Tibial nerve (tissue), 4 donors: ENCODE data around the gene GSTM5. TPM values are rescaled to one million over a fixed set of nuclear protein-coding genes. Genes with fewer than 3 reads are reported as not detected.

Experiments used
- DNase-seq, 2 donors: peaks; one replicate each; pipeline ENCODE4 v3.0.0-alpha.2; 2019; ENCODE audit warnings: low spot score in 2 of 2
- H3K27ac ChIP-seq, 4 donors: fragments of 200-600 bp; sonication (generic) in 3 of 4; one replicate each; pipeline ENCODE4 v1.5.1; 2017 to 2019; ENCODE audit warnings: mild to moderate bottlenecking in 1 of 4
- H3K27me3 ChIP-seq, 2 donors: fragments of 200-600 bp; sonication (generic) in 1 of 2; one replicate each; pipeline versions ENCODE4 v1.5.1 to v1.6.0; 2017 to 2019
- H3K36me3 ChIP-seq, 3 donors: fragments of 200-600 bp; sonication (generic); one replicate each; pipeline ENCODE4 v1.5.1; 2018 to 2019
- H3K4me1 ChIP-seq, 4 donors: fragments of 200-600 bp; sonication (generic) in 3 of 4; one replicate each; pipeline ENCODE4 v1.5.1; 2017 to 2019
- H3K4me3 ChIP-seq, 4 donors: fragments of 200-600 bp; sonication (generic) in 3 of 4; one replicate each; pipeline ENCODE4 v1.5.1; 2017 to 2019; ENCODE audit warnings: mild to moderate bottlenecking in 1 of 4, moderate library complexity in 1 of 4
- H3K9me3 ChIP-seq, 4 donors: fragments of 200-600 bp; sonication (generic) in 3 of 4; one replicate each; pipeline ENCODE4 v1.5.1; 2017 to 2019
- EP300 ChIP-seq, 2 donors: sonication (generic); formaldehyde crosslinking; IDR thresholded peaks; one replicate each; pipeline ENCODE4 v1.6.1; 2017; ENCODE audit warnings: antibody characterized with exemption in 2 of 2, mild to moderate bottlenecking in 1 of 2
- POLR2A ChIP-seq, 2 donors: fragments of 450-650 bp; IDR thresholded peaks; one replicate each; pipeline ENCODE4 v1.6.1; 2017; ENCODE audit warnings: antibody characterized with exemption in 2 of 2, mild to moderate bottlenecking in 2 of 2, moderate library complexity in 2 of 2
- WGBS, 2 donors: methylation state at CpG; one replicate each; pipeline ENCODE4 v1.1.5; 2018; 5-methylcytosine and 5-hydroxymethylcytosine counted together
- total RNA-seq, 4 donors: library from RNA; depleted of rRNA; stranded (reverse); fragments of >200 nt; gene quantifications; one replicate each; pipeline ENCODE4 v1.1.0, GENCODE V29; 2016
- TF ChIP-seq, protein P1 (sequence below), 5 experiments: fragments of 200-600 bp in 3 of 5; fragments of 450-650 bp in 2 of 5; sonication (generic) in 3 of 5; IDR thresholded peaks; one replicate each; pipeline ENCODE4 v1.5.1; 2016 to 2019; ENCODE audit warnings: antibody characterized with exemption in 5 of 5, mild to moderate bottlenecking in 3 of 5, moderate library complexity in 2 of 5

Gene GSTM5
- total RNA-seq, 4 donors from 2014 or later, result 1.1 to 9.2 (median 2.8) TPM

DNA sequence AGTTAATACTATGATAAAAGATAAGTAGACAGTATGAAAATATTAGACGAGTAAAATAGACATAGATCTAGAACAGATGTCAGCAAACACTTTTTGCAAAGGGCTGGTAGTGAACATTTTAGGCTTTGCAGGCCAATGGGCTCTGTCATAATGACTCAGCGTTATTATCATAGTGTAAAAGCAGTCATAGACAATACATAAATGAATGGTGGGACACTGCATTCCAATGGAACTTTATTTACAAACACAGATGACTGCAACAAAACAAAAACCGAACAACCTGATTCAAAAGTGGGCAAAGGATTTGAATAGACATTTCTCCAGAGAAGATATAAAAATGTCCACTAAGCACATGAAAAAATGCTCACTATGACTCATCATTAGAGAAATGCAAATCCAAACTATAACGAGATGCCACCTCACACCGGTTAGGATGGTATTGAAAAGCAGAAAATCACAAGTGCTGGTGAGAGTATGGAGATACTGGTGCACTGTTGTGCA, 7.3 kb downstream of the GSTM5 start:
- Histone ChIP-seq H3K27ac (no peak overlapping the region), H3K36me3 (no peaks in the 10 kb centered on the region), H3K9me3 (no peaks in the 10 kb centered on the region), H3K4me3 (no peak overlapping the region), H3K4me1 (peaks cover 0 to 13% (median 0%) of the 10 kb centered on the region in 4 donors), H3K27me3 (no peaks in the 10 kb centered on the region)
- no peak for DNase-seq
- 59 to 62% methylated on average over 5 of the region's 5 CpGs for WGBS, 2 donors
- no peak for TF ChIP-seq EP300 (IDR thresholded peaks at IDR 0.05)
- TF ChIP-seq POLR2A (IDR thresholded peaks at IDR 0.05), result no peak
- TF ChIP-seq, protein P1, sequence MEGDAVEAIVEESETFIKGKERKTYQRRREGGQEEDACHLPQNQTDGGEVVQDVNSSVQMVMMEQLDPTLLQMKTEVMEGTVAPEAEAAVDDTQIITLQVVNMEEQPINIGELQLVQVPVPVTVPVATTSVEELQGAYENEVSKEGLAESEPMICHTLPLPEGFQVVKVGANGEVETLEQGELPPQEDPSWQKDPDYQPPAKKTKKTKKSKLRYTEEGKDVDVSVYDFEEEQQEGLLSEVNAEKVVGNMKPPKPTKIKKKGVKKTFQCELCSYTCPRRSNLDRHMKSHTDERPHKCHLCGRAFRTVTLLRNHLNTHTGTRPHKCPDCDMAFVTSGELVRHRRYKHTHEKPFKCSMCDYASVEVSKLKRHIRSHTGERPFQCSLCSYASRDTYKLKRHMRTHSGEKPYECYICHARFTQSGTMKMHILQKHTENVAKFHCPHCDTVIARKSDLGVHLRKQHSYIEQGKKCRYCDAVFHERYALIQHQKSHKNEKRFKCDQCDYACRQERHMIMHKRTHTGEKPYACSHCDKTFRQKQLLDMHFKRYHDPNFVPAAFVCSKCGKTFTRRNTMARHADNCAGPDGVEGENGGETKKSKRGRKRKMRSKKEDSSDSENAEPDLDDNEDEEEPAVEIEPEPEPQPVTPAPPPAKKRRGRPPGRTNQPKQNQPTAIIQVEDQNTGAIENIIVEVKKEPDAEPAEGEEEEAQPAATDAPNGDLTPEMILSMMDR (IDR thresholded peaks at IDR 0.05), result no peak

DNA sequence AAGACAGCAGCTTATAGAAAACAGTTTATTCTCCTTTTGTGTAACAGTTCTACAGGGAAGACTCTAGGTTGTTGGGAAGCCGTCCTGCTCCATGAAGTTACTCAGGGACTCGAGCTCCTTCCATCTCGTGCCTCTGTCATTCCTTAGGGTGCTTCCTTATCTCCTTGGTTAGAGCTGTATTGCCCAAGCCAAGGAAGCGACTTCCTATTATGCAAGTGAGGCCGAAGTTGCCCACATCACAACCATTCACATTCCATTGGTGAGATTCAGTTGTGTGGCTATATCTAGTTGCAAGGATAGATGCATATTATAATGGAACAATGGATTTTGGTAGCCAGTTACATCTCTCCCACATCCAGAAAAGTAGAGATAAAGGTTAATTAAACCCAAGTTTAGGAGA, 9.0 kb downstream of the GSTM5 start:
- Histone ChIP-seq H3K27ac (no peak overlapping the region), H3K4me1 (peaks cover 0 to 13% (median 0%) of the 10 kb centered on the region in 4 donors), H3K36me3 (no peaks in the 10 kb centered on the region), H3K4me3 (no peak overlapping the region), H3K9me3 (no peaks in the 10 kb centered on the region), H3K27me3 (no peaks in the 10 kb centered on the region)
- DNase-seq, result no peak
- no peak for TF ChIP-seq POLR2A (IDR thresholded peaks at IDR 0.05)
- TF ChIP-seq, protein P1 (IDR thresholded peaks at IDR 0.05), result no peak
- no peak for TF ChIP-seq EP300 (IDR thresholded peaks at IDR 0.05)
- WGBS, 2 donors, result 81 to 85% methylated on average over 5 of the region's 5 CpGs

DNA sequence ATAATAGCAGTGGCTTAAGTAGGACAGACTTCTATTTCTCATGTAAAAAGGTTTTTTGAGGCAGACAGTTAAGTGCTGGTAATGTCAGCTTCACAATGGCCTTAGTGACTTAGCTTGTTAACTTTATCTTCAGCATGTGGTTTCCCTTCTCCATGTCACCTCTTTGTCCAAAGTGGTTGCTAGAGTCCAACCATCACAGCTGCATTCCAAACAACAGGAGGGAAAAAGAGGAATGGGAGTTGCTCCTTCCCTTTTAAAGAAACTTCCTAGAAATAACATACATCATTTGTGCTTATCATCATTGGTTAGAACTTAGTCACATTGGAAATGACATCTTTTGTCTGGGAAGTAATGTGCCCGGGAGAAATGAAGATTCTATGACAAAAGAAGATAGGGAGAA, 9.9 kb downstream of the GSTM5 start:
- Histone ChIP-seq H3K27ac (no peak overlapping the region), H3K4me1 (peaks cover 0 to 3% (median 0%) of the 10 kb centered on the region in 4 donors), H3K27me3 (no peaks in the 10 kb centered on the region), H3K36me3 (no peaks in the 10 kb centered on the region), H3K4me3 (no peak overlapping the region), H3K9me3 (no peaks in the 10 kb centered on the region)
- no peak for DNase-seq
- 82 to 93% methylated on average over 1 of the region's 1 CpG for WGBS, 2 donors
- TF ChIP-seq POLR2A (IDR thresholded peaks at IDR 0.05) (no peak), EP300 (IDR thresholded peaks at IDR 0.05) (no peak)
- TF ChIP-seq, protein P1 (IDR thresholded peaks at IDR 0.05), result no peak

DNA sequence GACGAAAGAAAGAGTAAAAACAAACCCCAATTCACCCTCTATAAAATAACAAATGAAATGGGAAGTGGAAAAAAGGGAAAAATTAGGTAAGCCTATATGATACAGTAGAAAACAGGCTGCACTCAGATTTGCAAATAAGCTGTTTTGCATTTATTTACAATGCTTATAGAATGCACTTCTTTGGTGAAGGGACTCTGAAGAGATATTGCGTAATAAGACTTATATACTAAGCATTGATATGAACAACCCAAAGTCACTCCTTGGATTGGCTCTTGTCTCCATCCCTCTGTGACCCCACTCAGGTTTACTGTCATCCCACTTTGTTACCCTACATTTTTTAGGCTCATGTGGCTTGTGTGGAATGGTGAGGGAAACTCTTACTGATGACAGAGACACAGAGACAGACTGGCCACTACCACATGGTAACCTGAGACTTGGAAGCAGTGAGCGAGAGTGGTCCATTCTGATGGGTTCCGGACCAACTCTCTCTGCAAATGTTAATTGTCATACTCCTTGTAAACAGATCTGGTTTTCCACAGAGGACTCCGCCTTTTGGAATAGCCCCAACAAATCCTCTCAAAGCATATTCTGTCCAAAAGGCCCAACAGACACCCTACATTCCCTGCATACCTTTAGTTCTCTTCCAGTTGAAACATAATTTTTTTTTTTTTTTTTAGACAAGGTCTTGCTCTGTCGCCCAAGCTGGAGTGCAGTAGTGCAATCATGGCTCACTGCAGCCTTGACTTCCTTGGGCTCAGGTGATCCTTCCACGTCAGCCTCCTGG, 11.0 kb downstream of the GSTM5 start:
- 77 to 81% methylated on average over 7 of the region's 7 CpGs for WGBS, 2 donors
- H3K36me3 ChIP-seq, result no peaks in the 10 kb centered on the region
- no peaks in the 10 kb centered on the region for H3K27me3 ChIP-seq
- no peaks in the 10 kb centered on the region for H3K4me1 ChIP-seq
- H3K27ac ChIP-seq, result no peak overlapping the region
- no peak overlapping the region for H3K4me3 ChIP-seq
- no peaks in the 10 kb centered on the region for H3K9me3 ChIP-seq
- no peak for DNase-seq
- TF ChIP-seq EP300 (IDR thresholded peaks at IDR 0.05) (no peak), POLR2A (IDR thresholded peaks at IDR 0.05) (no peak)
- TF ChIP-seq, protein P1 (IDR thresholded peaks at IDR 0.05), result no peak

DNA sequence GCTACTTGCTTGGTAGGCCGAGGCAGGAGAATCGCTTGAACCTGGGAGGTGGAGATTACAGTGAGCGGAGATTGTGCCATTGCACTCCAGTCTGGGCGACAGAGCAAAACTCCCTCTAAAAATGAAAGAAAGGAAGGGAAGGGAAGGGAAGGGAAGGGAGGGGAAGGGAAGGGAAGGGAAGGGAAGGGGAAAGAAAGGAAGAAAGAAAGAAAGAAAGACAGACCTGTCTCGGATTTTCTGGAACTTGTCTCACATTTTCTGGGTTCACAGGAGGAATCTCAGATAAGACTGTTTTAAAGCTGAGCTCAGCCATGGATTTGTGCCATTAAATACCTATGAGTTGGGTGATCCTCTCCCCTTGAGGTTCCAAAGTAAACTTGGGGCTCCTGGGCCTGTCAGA, 12.9 kb downstream of the GSTM5 start:
- no peaks in the 10 kb centered on the region for H3K27me3 ChIP-seq
- WGBS, 2 donors, result 84 to 91% methylated on average over 5 of the region's 5 CpGs
- H3K36me3 ChIP-seq, result no peaks in the 10 kb centered on the region
- TF ChIP-seq, protein P1 (IDR thresholded peaks at IDR 0.05), result no peak
- TF ChIP-seq POLR2A (IDR thresholded peaks at IDR 0.05) (no peak), EP300 (IDR thresholded peaks at IDR 0.05) (no peak)
- no peaks in the 10 kb centered on the region for H3K9me3 ChIP-seq
- H3K27ac ChIP-seq, result no peak overlapping the region
- no peak overlapping the region for H3K4me3 ChIP-seq
- DNase-seq, result no peak
- no peaks in the 10 kb centered on the region for H3K4me1 ChIP-seq
